Mucosa of stomach (tissue), 1 donor: ENCODE measurements around the gene TPSG1.

Experiments used
- H3K27me3 ChIP-seq: one replicate; pipeline ENCODE4 v1.7.0; 2013; ENCODE audit warnings: mild to moderate bottlenecking, low read length; ENCODE audit not compliant: control insufficient read depth, insufficient read depth
- H3K36me3 ChIP-seq: one replicate; pipeline ENCODE4 v1.7.0; 2013; ENCODE audit warnings: low read length; ENCODE audit not compliant: control insufficient read depth, insufficient read depth
- H3K4me1 ChIP-seq: one replicate; pipeline ENCODE4 v1.7.0; 2013; ENCODE audit warnings: mild to moderate bottlenecking, low read length; ENCODE audit not compliant: control insufficient read depth, insufficient read depth
- H3K4me3 ChIP-seq: one replicate; pipeline ENCODE4 v1.7.0; 2013; ENCODE audit warnings: low read length
- H3K9ac ChIP-seq: one replicate; pipeline ENCODE4 v1.7.0; 2013; ENCODE audit warnings: mild to moderate bottlenecking, low read length, moderate library complexity
- H3K9me3 ChIP-seq: one replicate; pipeline ENCODE4 v1.7.0; 2013; ENCODE audit warnings: mild to moderate bottlenecking, low read length, moderate library complexity; ENCODE audit not compliant: control insufficient read depth
- donor health status: Pancreatic carcinoma.

The TPSG1 gene

DNA sequence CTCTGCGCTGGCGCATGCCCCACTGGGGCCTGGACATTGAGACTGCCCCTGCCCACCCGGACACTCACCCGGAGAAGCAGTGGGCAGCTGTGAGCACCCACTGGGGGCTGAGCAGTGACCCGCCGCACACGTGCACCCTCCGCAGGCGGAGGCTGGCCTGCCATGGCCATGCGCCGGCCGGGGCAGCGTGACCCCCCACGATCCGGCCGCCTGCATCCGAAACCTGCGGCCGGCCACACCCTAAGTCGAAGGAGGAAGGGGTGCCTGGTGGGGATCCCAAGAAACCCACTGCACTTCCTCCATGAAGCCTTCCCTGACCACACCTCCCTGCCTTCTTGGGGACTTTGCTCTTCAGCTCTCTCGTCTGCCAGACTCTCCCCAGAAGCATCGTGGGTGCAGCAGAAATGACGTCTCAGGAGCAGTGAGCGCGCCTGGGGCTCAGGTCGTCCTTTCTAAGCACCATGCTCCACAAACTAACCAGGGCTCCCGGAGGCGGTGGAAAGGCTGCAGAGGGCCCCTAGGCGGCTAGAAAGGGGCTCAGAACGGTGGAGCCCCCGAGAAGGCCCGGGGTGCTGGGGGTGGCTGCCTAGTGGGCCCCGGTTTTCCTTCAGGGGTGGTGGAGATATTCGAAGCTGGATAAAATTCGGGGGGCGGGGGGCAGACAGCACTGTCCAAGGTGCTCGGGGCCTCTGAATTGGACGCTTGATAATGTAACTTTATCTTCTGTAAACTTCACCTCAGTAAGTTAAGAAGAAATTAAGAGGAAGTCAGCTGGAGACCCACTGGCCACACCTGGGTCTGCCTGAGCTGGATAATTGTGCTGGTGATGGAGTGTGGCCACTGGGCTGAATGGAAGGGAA is 1.5 kb downstream of the TPSG1 start:
- no peaks in the 10 kb centered on the region for H3K27me3 ChIP-seq
- no peak overlapping the region for H3K9ac ChIP-seq
- H3K4me3 ChIP-seq = no peak overlapping the region
- H3K4me1 ChIP-seq = peaks cover 13% of the 10 kb centered on the region
- H3K36me3 ChIP-seq = no peaks in the 10 kb centered on the region
- no peaks in the 10 kb centered on the region for H3K9me3 ChIP-seq

DNA sequence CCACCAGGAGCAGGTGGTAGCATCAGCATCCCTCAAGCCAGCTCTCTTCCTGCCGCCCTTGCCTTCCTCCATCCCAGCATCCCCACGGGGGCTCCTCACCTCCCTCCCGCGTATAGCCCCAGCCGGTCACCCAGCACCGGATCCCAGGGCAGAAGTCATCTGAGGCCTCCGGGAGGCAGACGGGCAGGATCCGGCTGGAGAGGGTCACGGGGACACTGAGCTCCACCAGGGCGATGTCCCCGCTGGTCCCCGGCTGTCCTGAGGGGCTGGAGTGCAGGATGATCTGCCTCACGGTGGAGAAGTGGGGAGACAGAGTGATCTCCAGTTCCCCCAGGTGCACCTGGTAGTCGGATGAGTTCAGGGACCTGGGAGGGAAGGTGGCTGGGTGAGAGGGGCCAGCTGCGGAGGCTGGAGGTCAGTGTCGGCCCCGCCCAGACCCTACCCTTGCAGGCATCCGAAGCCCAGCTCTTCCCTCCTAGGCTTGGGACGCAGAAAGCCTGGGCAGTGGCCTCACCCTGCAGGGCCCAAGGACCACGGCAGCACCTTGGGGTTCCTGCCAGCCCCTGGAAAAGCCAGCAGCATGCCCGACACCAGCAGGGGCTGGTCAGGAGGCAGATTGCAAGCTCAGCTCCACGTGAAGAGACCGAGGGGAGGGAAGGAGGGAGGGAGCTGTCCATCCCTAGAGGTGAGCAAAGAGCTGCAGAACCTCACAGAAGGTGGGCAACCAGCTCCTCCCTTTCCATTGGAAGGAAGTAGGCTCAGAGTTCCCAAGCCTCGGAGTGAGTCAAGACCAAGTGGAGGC is 2.3 kb downstream of the TPSG1 start:
- Histone ChIP-seq H3K9ac (no peak overlapping the region), H3K4me3 (no peak overlapping the region), H3K27me3 (no peaks in the 10 kb centered on the region), H3K4me1 (peaks cover 13% of the 10 kb centered on the region), H3K36me3 (no peaks in the 10 kb centered on the region), H3K9me3 (no peaks in the 10 kb centered on the region)

- H3K4me1 ChIP-seq = peaks cover 13% of the 10 kb centered on the region
- H3K9me3 ChIP-seq = no peaks in the 10 kb centered on the region
- H3K4me3 ChIP-seq = no peak overlapping the region
- no peaks in the 10 kb centered on the region for H3K36me3 ChIP-seq
- H3K27me3 ChIP-seq = no peaks in the 10 kb centered on the region
- no peak overlapping the region for H3K9ac ChIP-seq
Observed at GRCh38 chr16:1221628-1222552, 3.2 kb downstream of the TPSG1 start.

DNA sequence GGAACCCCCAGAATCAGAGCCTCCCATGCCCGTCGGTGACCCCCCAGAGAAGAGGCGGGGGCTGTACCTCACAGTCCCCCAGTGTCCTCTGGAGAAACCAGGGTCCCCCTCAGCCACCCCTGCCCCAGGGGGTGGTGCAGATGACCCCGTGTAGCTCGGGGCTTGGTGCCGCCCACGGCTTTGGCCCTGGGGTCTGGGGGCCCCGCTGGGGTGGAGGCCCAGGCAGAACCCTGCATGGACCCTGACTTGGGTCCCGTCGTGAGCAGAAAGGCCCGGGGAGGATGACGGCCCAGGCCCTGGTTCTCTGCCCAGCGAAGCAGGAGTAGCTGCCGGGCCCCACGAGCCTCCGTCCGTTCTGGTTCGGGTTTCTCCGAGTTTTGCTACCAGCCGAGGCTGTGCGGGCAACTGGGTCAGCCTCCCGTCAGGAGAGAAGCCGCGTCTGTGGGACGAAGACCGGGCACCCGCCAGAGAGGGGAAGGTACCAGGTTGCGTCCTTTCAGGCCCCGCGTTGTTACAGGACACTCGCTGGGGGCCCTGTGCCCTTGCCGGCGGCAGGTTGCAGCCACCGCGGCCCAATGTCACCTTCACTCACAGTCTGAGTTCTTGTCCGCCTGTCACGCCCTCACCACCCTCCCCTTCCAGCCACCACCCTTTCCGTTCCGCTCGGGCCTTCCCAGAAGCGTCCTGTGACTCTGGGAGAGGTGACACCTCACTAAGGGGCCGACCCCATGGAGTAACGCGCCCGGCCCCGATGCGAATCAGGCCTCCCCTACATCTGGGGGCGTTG is 4.0 kb downstream of the TPSG1 start:
- H3K9ac ChIP-seq = no peak overlapping the region
- H3K9me3 ChIP-seq = no peaks in the 10 kb centered on the region
- H3K4me1 ChIP-seq = peaks cover 12% of the 10 kb centered on the region
- H3K36me3 ChIP-seq = no peaks in the 10 kb centered on the region
- no peaks in the 10 kb centered on the region for H3K27me3 ChIP-seq
- H3K4me3 ChIP-seq = no peak overlapping the region

GRCh38 chr16:1220098-1220728 is 4.9 kb downstream of the TPSG1 start:
- no peak overlapping the region for H3K9ac ChIP-seq
- no peak overlapping the region for H3K4me3 ChIP-seq
- no peaks in the 10 kb centered on the region for H3K27me3 ChIP-seq
- H3K4me1 ChIP-seq = peaks cover 4% of the 10 kb centered on the region
- no peaks in the 10 kb centered on the region for H3K9me3 ChIP-seq
- H3K36me3 ChIP-seq = no peaks in the 10 kb centered on the region

DNA sequence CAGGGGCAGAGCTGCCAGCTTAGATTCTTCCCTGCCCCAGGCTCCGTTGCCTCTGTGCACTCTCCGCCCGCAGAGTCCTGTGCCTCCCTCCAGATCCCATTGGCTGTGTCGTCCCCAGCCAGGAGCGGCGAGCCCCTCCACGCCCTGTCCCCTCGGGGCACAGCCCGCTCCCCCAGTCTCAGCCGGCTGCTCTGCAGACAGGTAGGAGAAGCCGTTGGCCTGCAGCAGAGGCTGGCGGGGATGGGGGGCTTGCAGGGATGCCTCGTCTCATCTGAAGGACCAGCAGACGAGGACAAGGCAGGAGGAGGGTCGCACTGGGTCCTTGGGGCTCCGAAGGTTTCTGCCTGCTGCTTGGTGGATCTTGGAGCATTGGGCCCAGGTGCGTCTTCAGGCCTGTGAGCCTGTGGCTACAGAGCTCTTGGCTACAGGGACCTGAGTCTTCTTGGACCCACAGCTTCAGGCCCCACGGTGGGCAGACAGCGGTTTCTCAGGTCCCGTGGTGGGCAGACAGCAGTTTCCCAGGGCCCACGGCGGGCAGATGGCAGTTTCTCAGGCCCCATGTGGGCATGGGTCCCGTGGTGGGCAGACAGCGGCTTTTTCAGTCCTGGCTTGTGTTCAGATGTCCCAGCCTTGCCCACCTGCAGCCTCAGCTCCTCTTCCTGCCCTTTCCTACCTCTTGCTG is 6.0 kb downstream of the TPSG1 start:
- Histone ChIP-seq H3K27me3 (no peaks in the 10 kb centered on the region), H3K4me3 (no peak overlapping the region), H3K9ac (no peak overlapping the region), H3K36me3 (no peaks in the 10 kb centered on the region), H3K9me3 (no peaks in the 10 kb centered on the region), H3K4me1 (no peaks in the 10 kb centered on the region)

DNA sequence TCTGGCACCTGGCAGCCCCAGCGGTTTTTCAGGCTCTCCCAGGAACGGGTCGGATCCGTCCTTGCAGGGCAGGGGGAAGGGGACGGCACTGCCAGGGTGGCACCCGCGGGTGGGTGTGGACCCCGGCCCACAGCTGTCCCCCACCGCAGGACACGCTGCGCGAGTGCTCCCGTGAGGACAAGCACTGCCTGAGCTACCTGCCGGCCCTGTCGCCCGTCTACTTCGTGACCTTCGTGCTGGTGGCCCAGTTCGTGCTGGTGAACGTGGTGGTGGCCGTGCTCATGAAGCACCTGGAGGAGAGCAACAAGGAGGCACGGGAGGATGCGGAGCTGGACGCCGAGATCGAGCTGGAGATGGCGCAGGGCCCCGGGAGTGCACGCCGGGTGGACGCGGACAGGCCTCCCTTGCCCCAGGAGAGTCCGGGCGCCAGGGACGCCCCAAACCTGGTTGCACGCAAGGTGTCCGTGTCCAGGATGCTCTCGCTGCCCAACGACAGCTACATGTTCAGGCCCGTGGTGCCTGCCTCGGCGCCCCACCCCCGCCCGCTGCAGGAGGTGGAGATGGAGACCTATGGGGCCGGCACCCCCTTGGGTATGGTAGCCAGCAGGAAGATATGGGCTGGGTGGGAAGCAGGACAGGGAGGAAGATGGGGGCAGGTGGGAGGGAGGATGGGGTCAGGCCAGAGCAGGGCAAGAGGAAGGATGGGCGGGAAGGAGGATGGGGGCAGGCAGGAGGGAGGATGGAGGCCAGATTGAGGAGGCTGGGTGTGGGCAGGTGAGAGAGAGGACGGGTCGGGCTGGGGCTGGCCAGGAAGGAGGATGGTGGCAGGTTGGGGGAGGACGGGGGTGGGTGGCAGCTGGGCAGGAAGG is 6.8 kb downstream of the TPSG1 start:
- H3K9me3 ChIP-seq = no peaks in the 10 kb centered on the region
- H3K36me3 ChIP-seq = no peaks in the 10 kb centered on the region
- H3K4me3 ChIP-seq = no peak overlapping the region

GRCh38 chr16:1217526-1217925 is 7.5 kb downstream of the TPSG1 start:
- no peak overlapping the region for H3K9ac ChIP-seq
- no peaks in the 10 kb centered on the region for H3K27me3 ChIP-seq
- H3K4me1 ChIP-seq = no peaks in the 10 kb centered on the region
- no peaks in the 10 kb centered on the region for H3K9me3 ChIP-seq
- no peaks in the 10 kb centered on the region for H3K36me3 ChIP-seq
- no peak overlapping the region for H3K4me3 ChIP-seq

More for the DNA sequence above, 6.8 kb downstream of the TPSG1 start:
- Histone ChIP-seq H3K9ac (no peak overlapping the region), H3K27me3 (no peaks in the 10 kb centered on the region), H3K4me1 (no peaks in the 10 kb centered on the region)

DNA sequence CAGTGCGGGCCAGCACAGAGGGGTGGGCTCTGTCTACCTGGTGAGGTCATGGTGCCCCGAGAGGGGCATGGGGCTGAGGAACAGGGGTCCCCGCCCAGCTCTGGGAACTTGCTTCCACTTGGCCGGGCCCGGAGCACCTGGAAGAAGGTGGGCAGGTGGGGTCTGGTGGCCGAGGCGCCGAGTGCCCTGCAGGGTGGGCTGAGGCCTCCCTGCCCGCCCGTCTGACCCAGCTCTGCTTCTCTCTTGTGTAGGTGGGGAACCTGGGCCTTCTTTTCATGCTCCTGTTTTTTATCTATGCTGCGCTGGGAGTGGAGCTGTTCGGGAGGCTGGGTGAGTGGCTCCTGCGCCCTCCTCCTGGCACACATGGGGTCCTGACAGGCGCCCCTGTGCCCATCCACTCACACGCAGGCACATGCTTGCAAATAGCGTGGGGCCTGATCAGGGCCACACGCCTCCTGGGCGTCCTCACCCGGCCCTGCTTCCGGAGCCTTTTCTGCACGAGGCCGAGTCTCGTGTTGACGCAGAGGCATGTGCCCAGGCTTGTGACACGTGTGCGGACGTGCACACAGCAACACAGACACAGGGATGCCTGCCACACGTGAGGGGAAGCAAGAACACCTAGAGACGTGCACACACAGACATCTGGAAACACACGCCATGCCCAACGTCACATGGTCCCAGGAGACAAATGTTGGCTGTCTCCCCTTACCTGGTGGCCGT is 8.2 kb downstream of the TPSG1 start:
- Histone ChIP-seq H3K9me3 (no peaks in the 10 kb centered on the region), H3K4me1 (no peaks in the 10 kb centered on the region), H3K36me3 (no peaks in the 10 kb centered on the region), H3K27me3 (no peaks in the 10 kb centered on the region), H3K4me3 (no peak overlapping the region), H3K9ac (no peak overlapping the region)

GRCh38 chr16:1216296-1216619 is 8.8 kb downstream of the TPSG1 start:
- no peaks in the 10 kb centered on the region for H3K27me3 ChIP-seq
- no peaks in the 10 kb centered on the region for H3K9me3 ChIP-seq
- H3K36me3 ChIP-seq = no peaks in the 10 kb centered on the region
- no peak overlapping the region for H3K4me3 ChIP-seq
- no peaks in the 10 kb centered on the region for H3K4me1 ChIP-seq
- H3K9ac ChIP-seq = no peak overlapping the region
